K562 (cell line): ENCODE measurements around the gene RSU1. TPM values are rescaled to one million over a fixed set of nuclear protein-coding genes. Genes with fewer than 3 reads are reported as not detected.
A peak's percentile ranks its signal among the peaks of the same experiment; 100 is the strongest.

ENCODE experiments used
- ARID3A ChIP-seq: IDR thresholded peaks from 2 replicates; pipeline ENCODE4 v1.6.1; 2012; ENCODE audit warnings: low read depth, low read length, improper control_type of control experiment, borderline replicate concordance
- ATF7 ChIP-seq: fragments of 450-650 bp; IDR thresholded peaks from 2 replicates; pipeline ENCODE4 v1.7.1; 2014; ENCODE audit warnings: mild to moderate bottlenecking, moderate library complexity
- CHD2 ChIP-seq: IDR thresholded peaks from 2 replicates; pipeline ENCODE4 v1.6.1; 2011; ENCODE audit warnings: low read depth, low read length
- CREB3 ChIP-seq: fragments of 450-650 bp; conservative IDR thresholded peaks from 2 replicates; pipeline ENCODE4 v1.6.1; 2016; ENCODE audit warnings: missing genetic modification characterization, low read depth, mild to moderate bottlenecking, missing compliant biosample characterization, moderate library complexity
- EP400 ChIP-seq: fragments of 450-650 bp; IDR thresholded peaks from 2 replicates; pipeline ENCODE4 v1.6.1; 2017; ENCODE audit warnings: antibody characterized with exemption, mild to moderate bottlenecking, moderate library complexity
- GTF2B ChIP-seq: IDR thresholded peaks from 2 replicates; pipeline ENCODE4 v1.6.1; 2011; ENCODE audit not compliant: insufficient read length; ENCODE audit errors: extremely low read depth
- HDAC2 ChIP-seq: fragments of 450-650 bp; IDR thresholded peaks from 2 replicates; pipeline ENCODE4 v1.6.1; 2016; ENCODE audit warnings: mild to moderate bottlenecking
- PHF8 ChIP-seq: fragments of 200-600 bp; sonication (generic); IDR thresholded peaks from 2 replicates; pipeline ENCODE4 v1.6.1; 2012; ENCODE audit warnings: mixed run types, mild to moderate bottlenecking, inconsistent platforms, low read length, moderate library complexity, borderline replicate concordance
- POLR3G ChIP-seq: IDR thresholded peaks from 2 replicates; pipeline ENCODE4 v1.6.1; 2011; ENCODE audit not compliant: insufficient read length, insufficient replicate concordance; ENCODE audit errors: extremely low read depth
- RBBP5 ChIP-seq: fragments of 200-600 bp; sonication (generic); IDR thresholded peaks from 2 replicates; pipeline ENCODE4 v1.6.1; 2012; ENCODE audit warnings: borderline replicate concordance, mild to moderate bottlenecking, low read length, control low read depth, inconsistent platforms; ENCODE audit not compliant: insufficient read depth, poor library complexity, severe bottlenecking
- RBM15 ChIP-seq: fragments of 200-400 bp; formaldehyde crosslinking; IDR thresholded peaks from 2 replicates; pipeline ENCODE4 v1.6.1; 2018; ENCODE audit warnings: mild to moderate bottlenecking, low read length, moderate library complexity; ENCODE audit not compliant: insufficient read depth
- SMARCA4 ChIP-seq: fragments of 450-650 bp; IDR thresholded peaks from 2 replicates; pipeline ENCODE4 v1.6.1; 2016
- SNAPC5 ChIP-seq: fragments of 250-450 bp; sonication (Bioruptor Pico); IDR thresholded peaks from 2 replicates; pipeline ENCODE4 v1.8.0; 2021; ENCODE audit warnings: moderate library complexity, mild to moderate bottlenecking, inconsistent platforms
- THAP12 ChIP-seq: fragments of 250-450 bp; sonication (Bioruptor Pico); IDR thresholded peaks from 2 replicates; pipeline ENCODE4 v1.9.0; 2021; ENCODE audit warnings: mild to moderate bottlenecking, inconsistent platforms
- U2AF1 ChIP-seq: fragments of 200-400 bp; formaldehyde crosslinking; optimal IDR thresholded peaks from 2 replicates; pipeline ENCODE3; 2017; ENCODE audit warnings: mild to moderate bottlenecking, low read depth, low read length, moderate library complexity
- YY1 ChIP-seq, 3 experiments: IDR thresholded peaks; 2 replicates each; pipeline ENCODE4 v1.6.1; 2011; ENCODE audit warnings: low read length in 2 of 3, mild to moderate bottlenecking in 2 of 3, moderate library complexity in 2 of 3, borderline replicate concordance in 1 of 3, control low read depth in 1 of 3, low read depth in 1 of 3; ENCODE audit not compliant: insufficient read depth in 3 of 3, insufficient replicate concordance in 2 of 3, control insufficient read depth in 1 of 3, insufficient read length in 1 of 3; ENCODE audit errors: extremely low read depth in 1 of 3
- ZBTB17 ChIP-seq: fragments of 450-650 bp; formaldehyde crosslinking; IDR thresholded peaks from 2 replicates; pipeline ENCODE4 v1.4.0; 2020; ENCODE audit warnings: mild to moderate bottlenecking
- ZKSCAN1 ChIP-seq: fragments of 150-350 bp; IDR thresholded peaks from 2 replicates; pipeline ENCODE4 v1.6.1; 2016; ENCODE audit warnings: low read depth, low read length
- ZNF583 ChIP-seq: fragments of 250-450 bp; sonication (Bioruptor Pico); IDR thresholded peaks from 2 replicates; pipeline ENCODE4 v1.4.0; 2020
- ZNF764 ChIP-seq: fragments of 250-450 bp; sonication (Bioruptor Pico); IDR thresholded peaks from 2 replicates; pipeline ENCODE4 v1.4.0; 2020; ENCODE audit warnings: low read depth, mild to moderate bottlenecking, moderate library complexity
- polyA plus RNA-seq, 8 experiments: library from polyadenylated mRNA; depleted of rRNA in 4 of 8; stranded (reverse) in 5 of 8; unstranded in 3 of 8; fragments of >200 nt; fragmentation: Nextera tagmentation in 2 of 8; fragmentation: Illumina TruSeq in 1 of 8; extraction: Ambion mirVana in 2 of 8; extraction: Trizol in 1 of 8; gene quantifications; 2 replicates each; pipeline versions ENCODE4 v1.2.1 to v1.2.3, GENCODE V29; 2011 to 2014; ENCODE audit warnings: inconsistent platforms in 1 of 8, missing spikeins in 1 of 8
- total RNA-seq, 7 experiments: library from RNA; depleted of rRNA in 6 of 7; stranded (reverse); fragments of >200 nt in 6 of 7; fragmentation: Illumina TruSeq in 2 of 7; extraction: Trizol in 2 of 7; gene quantifications; 2 replicates each; pipeline versions ENCODE4 v1.2.1 to v1.2.3, GENCODE V29; 2011 to 2021; ENCODE audit warnings: low replicate concordance in 1 of 7

Gene RSU1
- total and polyA plus RNA-seq, 9 of the 15 experiments (the other 6 are each of a cell fraction or from before 2014, with no cell fraction given): 18.8 to 67.3 (median 31.5) TPM

- TF ChIP-seq POLR3G (no peak), ZKSCAN1 (peak; percentile 42; the same call in 1 of the 2 replicates), ZNF583 (CRISPR knock-in tag) (no peak), RBBP5 (peak; percentile 83), ARID3A (0 out of 2 replicates have a peak, but pooled peaks have one; percentile 19), HDAC2 (0 out of 2 replicates have a peak, but pooled peaks have one; percentile 35), CREB3 (no peak), EP400 (peak; percentile 76), U2AF1 (no peak), SMARCA4 (peak; percentile 49; the same call in 1 of the 2 replicates), RBM15 (no peak), SNAPC5 (no peak), THAP12 (CRISPR knock-in tag) (peak; percentile 62), YY1 (IDR thresholded peaks at IDR 0.05; ENCODE audit: borderline replicate concordance in 1 of 3, control insufficient read depth in 1 of 3, extremely low read depth in 1 of 3, insufficient read depth in 3 of 3, insufficient read length in 1 of 3, insufficient replicate concordance in 2 of 3, low read depth in 1 of 3, low read length in 2 of 3) (peak in 2 of 3 experiments; percentile 33 to 60), CHD2 (no peak), ZBTB17 (CRISPR knock-in tag) (0 out of 2 replicates have a peak, but pooled peaks have one; percentile 34), ZNF764 (CRISPR knock-in tag) (0 out of 2 replicates have a peak, but pooled peaks have one; percentile 58), PHF8 (peak; percentile 77), GTF2B (no peak), ATF7 (peak; percentile 78)
These were observed at the start of gene RSU1 (continued) for GRCh38 chr10:16817125-16818019.
